ENCODE data around the gene GALNT1.
"Not testable (repeated sequence)": the region's sequence is repeated elsewhere in the genome, so short reads cannot be mapped to it uniquely, and the experiment has no call there.

Gene GALNT1

DNA sequence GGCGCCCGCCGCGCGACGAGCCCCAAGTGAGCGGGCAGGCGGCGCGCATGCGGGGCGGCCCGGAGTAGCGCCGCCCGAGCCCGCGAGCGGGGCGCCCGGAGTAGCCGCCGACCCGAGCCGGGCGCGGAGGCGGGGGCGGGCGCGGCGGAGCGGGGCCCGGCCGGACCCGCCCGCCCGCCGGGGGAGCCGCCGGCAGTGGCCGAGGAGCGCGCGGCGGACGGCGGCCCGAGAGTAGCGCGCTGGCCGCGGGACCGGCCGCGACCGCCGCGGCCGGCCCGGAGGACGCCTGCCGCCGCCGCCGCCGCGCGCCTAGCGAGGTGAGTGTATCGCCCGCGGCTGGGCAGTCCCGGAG is at the start of gene GALNT1:
Gene GALNT1 (plus strand): TSS at position 195 of the 352 bp plus-strand sequence. CDS start 72,923 bp downstream, outside the sequence.
- DNase-seq = no peak

DNA sequence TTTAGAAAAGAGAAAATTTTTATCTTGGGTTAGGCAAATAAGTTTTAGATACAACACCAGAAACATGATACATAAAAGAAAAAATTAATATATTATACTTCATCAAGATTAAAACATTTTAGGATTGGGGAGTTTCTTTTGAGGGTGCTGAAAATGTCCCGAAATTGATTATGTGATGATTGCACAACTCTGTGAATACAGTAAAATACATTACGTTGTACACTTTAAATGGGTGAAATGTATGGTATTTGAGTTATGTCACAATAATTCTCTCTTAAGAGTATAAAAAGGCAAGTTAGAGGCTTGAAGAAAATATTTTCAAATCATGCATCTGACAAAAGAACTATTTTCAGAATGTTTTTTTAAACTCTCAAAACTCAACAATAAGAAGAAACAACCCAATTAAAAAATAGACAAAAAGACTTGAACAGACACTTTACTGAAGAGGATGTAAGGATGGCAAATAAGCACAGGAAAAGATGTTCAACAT is 47.6 kb upstream of the GALNT1 start:
- DNase-seq = no peak

DNA sequence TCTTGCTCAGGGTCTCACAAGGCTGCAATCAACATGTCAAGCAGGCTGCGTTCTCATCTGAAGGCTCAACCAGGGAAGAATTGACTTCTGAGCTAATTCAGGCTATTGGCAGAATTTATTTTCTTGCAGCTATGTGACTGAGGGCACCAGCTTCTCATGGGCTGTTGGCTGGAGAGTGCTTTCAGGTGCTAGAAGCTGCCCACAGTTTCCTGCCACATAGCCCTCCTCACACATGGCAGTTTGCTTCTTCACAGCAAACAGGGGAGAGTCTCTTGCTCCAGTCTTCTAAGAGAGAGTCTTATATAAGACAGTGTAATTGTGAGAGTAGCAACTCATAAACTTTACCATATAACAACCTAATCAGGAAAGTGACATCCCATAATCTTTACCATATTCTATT is 46.2 kb upstream of the GALNT1 start:
- DNase-seq = no peak

DNA sequence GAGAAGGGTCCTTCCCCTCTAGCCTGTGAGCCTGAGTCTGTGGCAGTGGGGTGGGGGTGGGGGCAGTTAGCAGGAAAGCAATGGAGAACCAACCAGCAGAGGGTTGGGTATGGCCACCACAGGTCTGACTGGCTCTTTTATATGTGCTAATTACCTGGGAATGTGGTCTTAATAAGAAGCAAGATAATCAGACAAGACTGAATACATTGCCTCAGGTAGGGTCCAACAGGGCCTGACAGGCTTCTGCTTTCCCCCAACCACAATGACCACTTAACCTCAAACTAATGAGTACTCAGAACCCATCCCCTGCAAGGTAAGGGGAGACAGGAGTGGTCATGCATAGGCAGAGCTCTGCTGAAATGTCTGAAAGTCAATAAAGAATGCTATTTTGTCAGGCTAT is 39.2 kb upstream of the GALNT1 start:
- DNase-seq = no peak

DNA sequence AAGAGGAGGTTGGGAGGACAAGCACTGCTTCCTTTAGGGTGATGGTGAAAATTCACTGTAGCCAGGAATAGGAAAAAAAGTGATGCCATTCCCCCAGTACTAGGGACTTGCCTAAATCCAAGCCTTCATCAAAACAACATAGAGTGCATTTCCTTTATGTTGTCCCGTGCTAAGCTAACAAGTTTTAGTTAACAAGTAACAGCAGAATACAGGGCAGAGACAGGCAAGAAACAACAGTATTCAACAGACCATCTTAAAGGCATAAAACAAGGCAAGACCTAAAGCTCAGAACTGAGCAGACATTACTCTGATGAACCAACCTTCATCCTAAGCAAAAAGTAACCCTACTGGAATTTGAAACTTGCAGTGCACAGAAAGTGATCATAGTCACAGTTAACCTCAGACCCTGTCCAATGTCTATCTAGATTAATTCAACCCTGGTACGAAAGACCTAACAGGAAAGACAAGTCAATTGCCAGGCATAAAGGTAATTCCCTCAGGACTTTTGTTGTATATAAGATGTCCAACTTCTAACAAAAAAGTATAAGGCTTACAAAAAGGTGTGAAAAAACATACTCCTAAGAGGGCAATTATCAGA is 34.4 kb upstream of the GALNT1 start:
- no peak for DNase-seq

DNA sequence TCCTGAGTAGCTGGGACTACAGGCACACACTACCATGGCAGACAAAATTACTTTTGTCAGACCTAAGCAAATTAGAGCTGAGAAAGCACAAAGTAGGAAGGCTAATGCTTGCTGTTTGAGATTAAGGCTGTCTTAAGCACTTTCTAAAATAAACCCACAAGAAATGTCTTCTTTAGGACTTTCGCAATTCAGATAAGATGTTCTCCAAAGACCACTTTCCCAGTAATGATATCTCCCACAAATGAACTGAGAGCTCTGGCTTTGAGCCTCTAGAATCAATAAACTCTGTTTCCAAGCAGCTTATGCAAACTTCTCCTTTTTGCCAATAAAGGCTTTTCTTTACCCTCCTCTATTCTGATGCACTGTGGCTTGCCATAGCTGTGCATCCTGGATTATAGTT is 32.0 kb upstream of the GALNT1 start:
- DNase-seq = no peak

DNA sequence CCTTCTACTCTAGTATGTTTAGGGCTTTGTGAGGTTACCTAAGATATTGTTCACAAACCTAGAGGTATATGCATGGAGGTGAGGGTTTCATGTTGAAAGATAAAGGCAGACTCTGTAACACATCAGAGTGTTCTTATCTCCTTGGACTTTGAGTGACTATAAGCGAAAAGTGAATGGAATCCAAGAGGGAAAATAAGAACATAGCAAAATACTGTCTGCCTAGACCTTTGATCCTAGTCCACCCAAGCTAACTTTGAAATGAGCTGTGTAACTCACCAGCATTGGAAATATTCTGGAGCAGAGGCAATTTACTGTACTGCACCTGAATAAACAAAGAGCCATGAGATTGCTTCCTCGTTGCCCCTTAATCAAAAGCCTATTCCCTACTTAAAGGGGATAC is 28.2 kb upstream of the GALNT1 start:
- no peak for DNase-seq

DNA sequence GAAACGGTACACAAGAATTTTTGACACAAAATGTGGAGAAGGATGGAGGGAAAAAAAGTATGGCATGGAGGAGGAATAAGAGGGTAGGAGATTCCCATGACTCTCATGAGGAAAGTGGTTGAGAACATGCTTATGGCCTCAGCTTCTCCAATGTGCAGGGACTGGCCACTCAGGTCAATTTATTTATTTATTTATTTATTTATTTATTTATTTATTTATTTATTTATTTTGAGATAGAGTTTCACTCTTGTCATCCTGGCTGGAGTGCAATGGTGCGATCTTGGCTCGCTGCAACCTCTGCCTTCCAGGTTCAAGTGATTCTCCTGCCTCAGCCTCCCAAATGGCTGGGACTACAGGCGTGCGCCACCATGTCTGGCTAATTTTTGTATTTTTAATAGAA is 26.0 kb upstream of the GALNT1 start:
- not testable (repeated sequence) for DNase-seq

DNA sequence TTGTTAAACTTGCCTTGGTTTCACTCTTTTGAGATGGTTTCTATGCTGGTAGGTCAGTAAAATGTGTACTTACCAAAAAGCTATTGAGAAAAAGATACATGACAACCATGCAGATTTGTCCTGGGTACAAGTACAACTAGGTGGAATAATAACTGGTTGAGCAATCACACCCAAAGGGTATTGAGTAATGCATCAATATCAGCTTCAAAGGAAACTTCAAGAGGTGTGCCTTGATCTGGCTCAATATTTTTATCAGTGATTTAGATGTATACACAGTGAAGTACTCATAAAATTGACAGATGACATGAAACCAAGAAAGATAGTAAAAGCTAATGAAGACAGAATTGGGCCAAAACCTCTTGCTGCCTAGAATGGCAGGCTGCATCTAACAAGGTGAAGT is 21.7 kb upstream of the GALNT1 start:
- no peak for DNase-seq

DNA sequence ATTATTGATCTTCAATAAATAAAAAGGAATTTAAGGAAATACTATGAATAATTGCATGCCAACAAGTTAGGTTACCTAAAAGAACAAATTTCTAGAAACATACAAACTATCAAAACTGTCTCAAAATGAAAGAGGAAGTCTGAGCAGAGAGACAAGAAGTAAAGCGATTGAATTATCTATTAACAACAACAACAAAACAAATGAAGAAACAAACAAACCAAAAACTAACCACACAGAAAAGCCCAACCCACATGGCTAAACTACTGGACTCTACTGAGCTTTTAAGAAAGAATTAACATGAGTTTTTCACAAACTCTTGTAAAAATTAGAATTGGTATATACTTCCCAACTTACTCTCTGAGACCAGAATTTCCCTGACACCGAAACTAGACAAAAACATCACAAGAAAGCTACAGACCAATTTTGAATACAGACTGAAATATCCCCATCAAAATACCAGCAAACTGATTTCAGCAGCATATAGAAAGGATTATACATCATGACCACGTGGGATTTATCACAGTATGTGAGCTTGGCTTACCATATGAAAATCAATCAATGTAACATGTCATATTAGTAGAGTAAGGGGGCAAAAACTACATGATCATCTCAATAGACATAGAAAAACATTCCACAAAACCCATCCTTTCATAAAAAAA is 16.6 kb upstream of the GALNT1 start:
- no peak for DNase-seq

DNA sequence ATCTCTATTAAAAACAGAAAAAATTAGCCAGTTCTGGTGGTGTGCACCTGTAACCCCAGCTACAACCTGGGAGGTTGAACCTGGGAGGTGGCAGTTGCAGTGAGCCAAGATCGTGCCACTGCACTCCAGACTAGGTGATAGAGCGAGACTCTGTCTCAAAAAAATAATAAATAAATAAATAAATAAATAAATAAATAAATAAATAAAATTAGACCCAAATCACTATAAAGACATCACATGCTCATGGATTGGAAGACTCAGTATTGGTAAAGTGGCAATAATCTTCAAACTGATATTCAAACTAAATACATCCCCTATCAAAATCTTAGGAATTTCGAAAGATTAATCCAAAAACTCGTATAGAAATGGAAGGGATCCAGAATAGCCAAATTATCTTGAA is 15.5 kb upstream of the GALNT1 start:
- DNase-seq = no peak

DNA sequence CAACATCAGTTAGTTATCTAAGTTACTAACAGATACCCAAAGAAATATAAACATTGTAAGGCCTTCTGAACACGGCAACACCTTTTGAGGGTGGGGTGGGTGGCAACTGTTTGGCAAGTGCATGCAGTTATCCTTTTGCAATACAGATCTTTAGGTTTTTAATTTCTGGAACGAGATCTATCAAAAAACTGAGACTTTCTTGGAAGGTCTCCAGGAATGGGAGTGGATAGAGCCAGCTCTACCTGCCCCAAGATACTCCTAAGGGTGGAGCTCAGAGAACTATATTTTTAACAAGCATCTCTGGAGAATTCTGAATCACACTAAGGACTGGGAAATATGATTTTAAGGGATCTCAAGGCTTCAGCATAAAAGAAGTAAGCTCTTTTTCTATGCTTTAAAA is 11.4 kb upstream of the GALNT1 start:
- no peak for DNase-seq

DNA sequence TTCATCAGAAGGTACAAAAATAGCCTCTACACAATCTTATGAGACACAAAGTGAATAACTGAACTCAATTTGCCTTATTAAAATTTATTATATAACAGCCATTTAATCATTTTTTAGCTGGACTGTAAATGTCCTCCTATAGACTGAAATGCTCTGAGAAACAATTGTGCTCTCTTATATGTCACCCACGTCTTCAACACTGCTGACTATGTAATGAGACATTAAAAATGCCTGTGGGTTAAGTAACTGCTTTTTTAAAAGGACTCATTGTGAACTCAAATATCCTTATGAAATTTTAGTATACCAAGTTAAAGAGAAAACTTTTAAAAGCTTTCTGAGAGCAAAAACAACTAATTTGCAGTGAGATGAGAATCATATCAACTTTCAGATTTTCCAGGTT is 10.4 kb upstream of the GALNT1 start:
- DNase-seq = no peak

DNA sequence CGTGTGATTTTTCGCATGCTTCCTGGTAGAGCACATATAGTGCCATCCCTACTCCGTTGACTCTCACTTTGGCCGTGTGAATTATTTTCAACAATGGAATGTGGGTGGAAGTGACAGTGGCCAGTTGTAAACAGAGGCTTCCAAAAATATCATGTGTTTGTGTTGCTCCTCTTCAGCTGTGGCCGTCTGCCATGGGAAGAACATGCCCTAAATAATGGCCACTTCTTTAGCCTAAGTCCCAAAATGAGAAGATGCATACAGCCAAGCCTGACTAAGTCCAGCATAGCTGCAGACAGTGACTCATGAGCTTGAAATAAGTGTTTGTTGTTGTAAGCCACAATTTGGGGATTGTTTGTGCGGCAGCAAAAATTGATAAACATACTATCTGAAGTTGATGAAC is 8.9 kb upstream of the GALNT1 start:
- DNase-seq = no peak

DNA sequence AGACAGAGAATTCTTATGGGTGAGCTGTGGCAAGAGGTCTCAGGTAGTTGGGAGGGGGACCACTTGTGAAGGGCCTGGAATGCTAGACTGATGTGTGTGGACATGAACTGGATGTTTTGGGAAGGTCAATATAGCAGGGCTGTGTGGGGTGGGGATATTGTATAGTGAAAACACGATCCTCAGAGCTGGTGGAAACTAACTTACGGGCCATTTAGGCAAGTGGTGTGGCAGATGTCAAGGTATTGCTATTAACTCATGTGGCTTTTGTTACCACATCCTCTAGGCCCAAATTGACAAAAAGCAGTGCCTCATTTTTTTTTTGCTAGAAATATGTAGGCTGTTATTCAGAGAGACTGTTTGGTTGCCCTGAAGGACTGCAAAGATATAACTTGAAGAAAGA is 8.0 kb upstream of the GALNT1 start:
- DNase-seq = no peak

DNA sequence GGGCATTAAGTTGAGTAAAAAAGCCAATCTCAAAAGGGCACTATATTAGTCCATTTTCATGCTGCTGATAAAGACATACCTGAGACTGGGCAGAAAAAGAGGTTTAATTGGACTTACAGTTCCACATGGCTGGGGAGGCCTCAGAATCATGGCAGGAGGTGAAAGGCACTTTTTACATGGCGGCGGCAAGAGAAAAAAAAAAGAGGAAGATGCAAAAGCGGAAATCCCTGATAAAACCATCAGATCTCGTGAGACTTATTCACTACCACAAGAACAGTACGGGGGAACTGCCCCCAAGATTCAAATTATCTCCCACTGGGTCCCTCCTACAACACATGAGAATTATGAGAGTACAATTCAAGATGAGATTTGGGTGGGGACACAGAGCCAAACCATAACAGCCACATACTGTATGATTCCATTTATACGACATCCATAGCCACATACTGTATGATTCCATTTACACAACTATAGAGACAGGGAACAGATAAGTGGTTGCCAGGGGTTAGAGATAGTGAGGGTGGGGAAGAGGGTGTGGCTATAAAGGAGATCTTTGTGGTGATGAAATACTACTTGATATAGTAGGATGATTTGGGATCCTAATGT is 5.2 kb upstream of the GALNT1 start:
- not testable (repeated sequence) for DNase-seq

DNA sequence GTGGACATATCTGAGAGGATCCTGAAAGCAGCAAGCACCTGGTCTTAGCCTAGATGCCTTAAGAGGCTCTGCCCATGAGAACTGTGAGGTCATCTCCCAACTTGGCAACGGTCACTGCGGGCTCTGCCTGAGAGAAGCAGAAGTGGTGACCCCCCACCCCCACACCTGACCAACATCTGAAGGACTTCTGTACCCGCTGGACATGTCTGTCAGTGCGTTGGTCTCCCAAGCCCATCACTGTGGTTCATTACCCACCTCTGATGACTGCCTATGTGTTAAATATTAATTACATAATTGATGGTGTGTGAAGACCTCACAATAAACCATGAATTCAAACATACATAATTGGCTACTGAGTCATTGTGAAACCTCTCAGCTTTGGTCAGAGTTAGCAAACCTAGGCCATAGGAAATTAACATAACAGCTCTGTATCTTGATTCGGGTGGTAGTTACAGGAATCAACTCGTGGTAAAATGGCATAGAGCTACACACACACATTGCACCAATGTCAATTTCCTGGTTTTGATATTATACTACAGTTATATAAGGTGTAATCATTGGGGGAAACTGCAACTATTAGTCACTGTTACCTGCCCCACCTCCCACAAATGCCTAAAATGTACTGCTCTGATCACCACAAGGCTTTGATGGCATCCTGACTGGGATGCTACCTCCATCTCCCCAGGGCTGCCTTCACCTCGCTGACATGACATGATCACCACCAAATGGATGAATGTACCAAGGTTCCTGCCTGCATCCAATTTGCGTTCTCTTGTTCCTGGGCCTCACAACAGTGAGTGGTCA is 4.3 kb upstream of the GALNT1 start:
- DNase-seq = no peak

DNA sequence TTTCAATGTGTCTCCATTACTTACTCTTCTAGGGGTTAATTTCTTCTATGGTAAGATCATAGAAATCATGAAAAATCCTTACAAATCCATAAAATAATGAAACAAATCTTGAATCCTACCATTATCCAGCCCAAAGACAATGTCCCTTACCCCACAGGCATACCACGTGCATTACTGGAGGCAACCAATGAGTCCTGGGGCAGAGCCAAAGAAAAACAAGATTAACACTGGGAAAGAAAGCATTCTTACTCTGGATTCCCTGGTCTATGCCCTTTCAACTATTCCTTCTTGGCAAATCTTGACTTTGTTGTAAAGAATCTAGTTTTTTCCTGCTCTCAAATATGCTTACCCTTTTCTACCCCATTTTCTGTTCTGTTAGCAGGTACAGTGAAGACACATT is 3.1 kb upstream of the GALNT1 start:
- no peak for DNase-seq

DNA sequence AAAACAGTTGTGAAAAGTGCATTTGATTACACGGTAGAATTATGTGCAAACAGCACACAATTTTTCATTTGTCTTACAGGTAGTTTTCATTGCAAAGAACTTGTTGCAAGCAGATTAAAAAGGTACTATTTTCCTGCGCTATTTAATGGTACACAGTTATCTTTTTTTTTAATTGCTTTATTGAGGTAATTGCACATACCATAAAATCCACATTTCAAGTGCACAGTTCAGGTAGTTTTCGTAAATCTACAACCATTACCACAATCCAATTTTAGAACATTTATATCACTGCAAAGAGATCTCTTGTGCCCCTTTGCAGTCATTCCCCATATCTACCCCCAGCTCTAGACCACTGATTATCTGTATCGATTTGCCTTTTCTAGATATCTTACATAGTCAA is 2.6 kb upstream of the GALNT1 start:
- DNase-seq = no peak

DNA sequence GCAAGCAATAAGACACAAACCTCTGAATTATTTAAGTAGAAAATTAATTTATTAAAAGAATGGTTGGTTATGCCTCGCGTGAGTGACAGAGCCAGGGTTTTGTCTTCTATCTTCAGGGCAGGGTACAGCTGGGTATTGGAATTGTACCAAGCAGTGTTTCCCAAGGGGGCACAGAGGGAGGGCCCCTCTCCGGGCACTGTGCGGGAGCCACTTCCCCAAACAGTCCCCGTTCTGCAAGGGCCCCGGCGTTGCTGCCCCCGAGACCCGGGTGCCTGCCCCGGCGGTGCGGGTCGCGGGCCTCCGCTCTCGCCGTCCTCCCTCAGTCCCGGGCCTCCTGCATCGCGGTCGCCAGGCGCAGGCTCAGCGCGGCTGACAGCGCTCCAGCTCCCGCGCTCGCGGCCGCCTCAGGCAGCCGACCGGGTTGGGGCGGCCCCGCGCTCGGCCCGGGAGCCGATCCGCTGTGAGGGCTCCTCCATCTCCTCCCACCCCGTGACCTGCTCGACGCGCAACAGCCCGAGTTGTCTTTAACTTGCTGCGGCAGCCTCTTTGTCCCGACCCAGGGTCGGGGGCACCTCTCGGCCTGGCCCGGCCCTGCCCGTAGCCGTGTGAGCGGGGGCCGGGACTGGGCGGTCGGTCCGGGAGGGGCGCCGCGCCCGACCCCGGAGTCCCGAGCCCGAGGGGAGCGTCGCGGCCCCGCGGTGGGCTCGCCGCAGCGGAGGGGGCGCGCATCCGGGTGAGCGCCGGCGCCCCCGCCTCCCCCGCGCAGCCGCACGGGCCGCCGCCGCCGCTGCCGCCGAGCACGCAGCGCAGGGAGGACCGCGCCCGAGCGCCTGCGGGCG is 620 bp upstream of the GALNT1 start:
- DNase-seq = peak; percentile 33 to 57

DNA sequence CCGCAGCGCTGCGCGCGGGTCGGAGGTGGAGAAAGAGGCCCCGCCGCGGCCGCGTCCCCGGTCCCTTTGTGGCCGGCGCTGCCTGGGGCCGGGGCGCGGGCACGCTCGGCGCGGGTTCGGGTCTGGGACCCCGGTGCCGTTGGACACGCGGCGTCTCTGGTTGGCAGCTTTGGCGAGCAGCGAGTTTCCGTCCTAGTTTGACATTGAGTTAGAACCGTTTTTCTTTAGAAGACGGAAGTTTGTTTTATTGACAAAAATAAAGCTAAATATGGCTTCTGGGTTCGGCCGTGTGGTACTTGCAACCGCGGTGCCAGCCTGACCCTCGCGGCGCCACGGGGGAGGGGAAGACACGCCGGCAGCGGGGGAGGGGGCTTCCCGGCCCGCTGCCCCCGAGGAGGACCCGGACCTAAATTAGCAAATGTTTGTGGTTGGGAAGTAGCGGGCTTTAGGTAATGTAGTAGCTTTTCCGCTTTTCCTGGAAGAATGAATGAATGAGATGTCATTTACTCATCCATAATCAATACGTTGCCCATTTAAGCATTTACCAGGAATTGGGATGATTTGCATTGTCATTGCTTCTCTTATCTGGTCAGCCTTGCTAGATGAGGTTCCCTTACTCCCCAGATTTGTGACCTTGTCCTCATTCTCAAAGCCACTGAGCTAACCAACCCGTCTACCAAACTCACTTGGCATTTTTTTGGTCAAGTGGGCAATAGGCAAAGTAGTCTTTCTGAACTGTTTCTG is 530 bp downstream of the GALNT1 start:
- peak in 1 of 2 donors; percentile 13 for DNase-seq
